ENCODE measurements around the gene AOC1. TPM values are rescaled to one million over a fixed set of nuclear protein-coding genes. Genes with fewer than 3 reads are reported as not detected.
A peak's percentile ranks its signal among the peaks of the same experiment; 100 is the strongest.

The AOC1 gene, protein sequence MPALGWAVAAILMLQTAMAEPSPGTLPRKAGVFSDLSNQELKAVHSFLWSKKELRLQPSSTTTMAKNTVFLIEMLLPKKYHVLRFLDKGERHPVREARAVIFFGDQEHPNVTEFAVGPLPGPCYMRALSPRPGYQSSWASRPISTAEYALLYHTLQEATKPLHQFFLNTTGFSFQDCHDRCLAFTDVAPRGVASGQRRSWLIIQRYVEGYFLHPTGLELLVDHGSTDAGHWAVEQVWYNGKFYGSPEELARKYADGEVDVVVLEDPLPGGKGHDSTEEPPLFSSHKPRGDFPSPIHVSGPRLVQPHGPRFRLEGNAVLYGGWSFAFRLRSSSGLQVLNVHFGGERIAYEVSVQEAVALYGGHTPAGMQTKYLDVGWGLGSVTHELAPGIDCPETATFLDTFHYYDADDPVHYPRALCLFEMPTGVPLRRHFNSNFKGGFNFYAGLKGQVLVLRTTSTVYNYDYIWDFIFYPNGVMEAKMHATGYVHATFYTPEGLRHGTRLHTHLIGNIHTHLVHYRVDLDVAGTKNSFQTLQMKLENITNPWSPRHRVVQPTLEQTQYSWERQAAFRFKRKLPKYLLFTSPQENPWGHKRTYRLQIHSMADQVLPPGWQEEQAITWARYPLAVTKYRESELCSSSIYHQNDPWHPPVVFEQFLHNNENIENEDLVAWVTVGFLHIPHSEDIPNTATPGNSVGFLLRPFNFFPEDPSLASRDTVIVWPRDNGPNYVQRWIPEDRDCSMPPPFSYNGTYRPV
- total RNA-seq, result not detected
- polyA plus RNA-seq, result not detected

DNA sequence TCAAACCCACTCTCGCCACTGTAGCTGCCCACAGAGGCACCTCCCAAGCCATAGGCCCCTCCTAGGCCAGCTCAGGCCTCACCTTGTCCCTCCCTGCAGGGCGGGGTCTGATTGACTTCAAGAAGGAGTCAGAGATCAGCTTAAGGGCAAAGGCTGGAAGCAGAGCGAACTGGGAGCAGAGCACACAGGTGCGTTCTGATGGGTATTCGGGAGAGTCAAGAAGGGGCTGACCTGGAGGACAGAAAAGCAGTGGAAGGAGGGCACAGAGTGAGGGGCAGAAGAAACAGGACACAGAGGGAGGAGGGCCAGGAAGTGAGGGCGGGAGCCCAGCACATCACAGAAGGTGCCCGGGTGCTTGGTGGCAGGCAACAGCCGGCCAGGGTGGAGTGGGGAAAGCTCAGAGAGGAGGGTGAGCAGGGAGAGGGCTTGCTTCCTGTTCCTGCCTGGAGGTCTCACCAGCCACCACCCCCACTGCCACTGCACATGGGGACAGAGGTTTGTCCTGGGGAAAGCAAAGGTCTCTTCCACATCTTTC lies at the start of gene AOC1:
Gene AOC1 (plus strand): TSS at position 147 of the 535 bp plus-strand sequence. CDS start 3,954 bp downstream, outside the sequence.
- H3K9me3 Mint-ChIP-seq, result no peaks in the 10 kb centered on the region
- H3K27ac Mint-ChIP-seq, result no peak within 1 kb of the TSS
- Histone ChIP-seq H3K4me3 (ENCODE audit: low read depth, low read length) (no peak within 1 kb of the TSS), H3K36me3 (ENCODE audit: control insufficient read depth, insufficient read depth, low read length) (no peaks in the 10 kb centered on the region), H3K27me3 (ENCODE audit: control insufficient read depth, insufficient read depth, low read length) (peaks cover 12% of the 10 kb centered on the region), H3K4me1 (ENCODE audit: control insufficient read depth, insufficient read depth, low read length, poor library complexity, severe bottlenecking) (no peaks in the 10 kb centered on the region), H3K9me3 (ENCODE audit: control insufficient read depth in 2 of 2, low read length in 2 of 2) (no peaks in the 10 kb centered on the region), H3K27ac (ENCODE audit: insufficient read depth, low read length, poor library complexity, severe bottlenecking) (no peak within 1 kb of the TSS)
- peaks cover 36% of the 10 kb centered on the region for H3K27me3 Mint-ChIP-seq
- no peaks in the 10 kb centered on the region for H3K36me3 Mint-ChIP-seq
- no peak for DNase-seq
- peaks cover 0 to 1% (median 0%) of the 10 kb centered on the region in 4 donors for H3K4me1 Mint-ChIP-seq
- no peak for ATAC-seq (ENCODE audit: low read depth in 2 of 2)
- H3K4me3 Mint-ChIP-seq, result no peak within 1 kb of the TSS

DNA sequence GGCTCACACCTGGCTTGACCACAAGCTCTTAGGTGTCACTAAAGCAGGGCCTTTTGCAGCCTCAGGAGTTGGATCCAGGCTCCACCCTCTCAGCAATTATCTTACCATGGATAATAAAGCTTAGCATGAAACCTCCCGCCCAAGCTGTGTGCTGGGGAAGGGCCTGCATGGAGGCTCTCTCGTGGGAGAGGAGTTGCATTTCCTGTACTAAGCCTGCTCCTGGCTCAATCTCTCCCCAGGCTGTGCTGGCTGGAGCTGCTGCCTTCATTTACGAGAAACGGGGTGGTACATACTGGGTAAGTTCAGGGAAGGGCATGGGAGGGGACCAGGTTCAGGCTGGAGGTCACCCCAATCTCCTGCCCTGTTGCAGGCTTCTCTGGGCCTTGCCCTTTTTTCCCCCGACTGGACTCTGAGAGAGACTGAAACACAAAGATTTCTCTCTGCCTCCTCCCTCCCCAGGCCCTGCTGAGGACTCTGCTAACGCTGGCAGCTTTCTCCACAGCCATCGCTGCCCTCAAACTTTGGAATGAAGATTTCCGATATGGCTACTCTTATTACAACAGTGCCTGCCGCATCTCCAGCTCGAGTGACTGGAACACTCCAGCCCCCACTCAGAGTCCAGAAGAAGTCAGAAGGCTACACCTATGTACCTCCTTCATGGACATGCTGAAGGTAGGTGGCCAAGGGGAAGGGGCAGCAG lies 49.0 kb upstream of the AOC1 start:
- peaks cover 18% of the 10 kb centered on the region for H3K4me1 ChIP-seq (ENCODE audit: control insufficient read depth, insufficient read depth, low read length, poor library complexity, severe bottlenecking)
- H3K27ac Mint-ChIP-seq, result no peak overlapping the region
- H3K27me3 Mint-ChIP-seq, result peaks cover 73% of the 10 kb centered on the region
- no peaks in the 10 kb centered on the region for H3K36me3 Mint-ChIP-seq
- peaks cover 35% of the 10 kb centered on the region for H3K27me3 ChIP-seq (ENCODE audit: control insufficient read depth, insufficient read depth, low read length)
- ATAC-seq (ENCODE audit: low read depth in 2 of 2), result no peak
- peaks cover 0 to 15% (median 3%) of the 10 kb centered on the region in 4 donors for H3K4me1 Mint-ChIP-seq
- no peak for DNase-seq
- peak overlapping the region in 2 of 4 donors; percentile 35 to 46 for H3K4me3 Mint-ChIP-seq
- H3K9me3 Mint-ChIP-seq, result peaks cover 0 to 21% (median 5%) of the 10 kb centered on the region in 7 donors
- H3K9me3 ChIP-seq (ENCODE audit: control insufficient read depth in 2 of 2, low read length in 2 of 2), result peaks cover 11 to 21% of the 10 kb centered on the region in 2 experiments
- no peaks in the 10 kb centered on the region for H3K36me3 ChIP-seq (ENCODE audit: control insufficient read depth, insufficient read depth, low read length)
- H3K4me3 ChIP-seq (ENCODE audit: low read depth, low read length), result no peak overlapping the region
- no peak overlapping the region for H3K27ac ChIP-seq (ENCODE audit: insufficient read depth, low read length, poor library complexity, severe bottlenecking)

DNA sequence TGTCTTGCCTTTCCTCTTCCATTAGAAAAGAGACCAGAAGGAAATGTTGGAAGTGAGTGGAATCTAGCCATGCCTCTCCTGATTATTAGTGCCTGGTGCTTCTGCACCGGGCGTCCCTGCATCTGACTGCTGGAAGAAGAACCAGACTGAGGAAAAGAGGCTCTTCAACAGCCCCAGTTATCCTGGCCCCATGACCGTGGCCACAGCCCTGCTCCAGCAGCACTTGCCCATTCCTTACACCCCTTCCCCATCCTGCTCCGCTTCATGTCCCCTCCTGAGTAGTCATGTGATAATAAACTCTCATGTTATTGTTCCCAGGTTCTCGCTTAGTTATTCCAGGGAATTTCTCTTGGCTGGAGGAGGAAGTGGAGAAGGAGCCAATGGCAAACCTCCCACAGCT lies 47.5 kb upstream of the AOC1 start:
- no peak overlapping the region for H3K27ac ChIP-seq (ENCODE audit: insufficient read depth, low read length, poor library complexity, severe bottlenecking)
- peaks cover 17% of the 10 kb centered on the region for H3K4me1 ChIP-seq (ENCODE audit: control insufficient read depth, insufficient read depth, low read length, poor library complexity, severe bottlenecking)
- Mint-ChIP-seq H3K4me3 (no peak overlapping the region), H3K27me3 (peaks cover 70% of the 10 kb centered on the region), H3K4me1 (peaks cover 0 to 10% (median 3%) of the 10 kb centered on the region in 4 donors), H3K9me3 (peaks cover 0 to 21% (median 5%) of the 10 kb centered on the region in 7 donors), H3K36me3 (no peaks in the 10 kb centered on the region), H3K27ac (no peak overlapping the region)
- DNase-seq (no peak), ATAC-seq (ENCODE audit: low read depth in 2 of 2) (no peak)
- H3K27me3 ChIP-seq (ENCODE audit: control insufficient read depth, insufficient read depth, low read length), result peaks cover 28% of the 10 kb centered on the region
- H3K9me3 ChIP-seq (ENCODE audit: control insufficient read depth in 2 of 2, low read length in 2 of 2), result peaks cover 11 to 21% of the 10 kb centered on the region in 2 experiments
- no peak overlapping the region for H3K4me3 ChIP-seq (ENCODE audit: low read depth, low read length)
- no peaks in the 10 kb centered on the region for H3K36me3 ChIP-seq (ENCODE audit: control insufficient read depth, insufficient read depth, low read length)

DNA sequence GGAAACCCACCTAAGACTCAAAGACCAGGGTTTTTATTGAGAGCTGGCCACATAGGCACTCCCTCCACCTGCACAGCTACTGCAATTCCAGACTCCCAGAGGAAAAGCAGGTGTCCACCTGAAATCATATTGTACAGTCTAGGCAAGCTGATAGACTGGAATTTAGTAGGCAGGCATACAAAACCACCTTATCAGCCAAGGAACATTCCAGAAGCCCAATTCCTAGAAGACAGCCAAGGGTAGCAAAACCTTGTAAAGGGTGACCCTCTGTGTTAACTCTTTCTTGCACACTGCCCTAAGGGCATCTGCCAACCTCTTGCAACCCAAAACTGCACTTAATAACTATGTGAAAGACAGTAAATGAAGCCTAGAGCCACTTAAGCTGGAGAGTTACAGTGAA lies 46.5 kb upstream of the AOC1 start:
- Histone ChIP-seq H3K36me3 (ENCODE audit: control insufficient read depth, insufficient read depth, low read length) (no peaks in the 10 kb centered on the region), H3K9me3 (ENCODE audit: control insufficient read depth in 2 of 2, low read length in 2 of 2) (peaks cover 11 to 21% of the 10 kb centered on the region in 2 experiments), H3K27me3 (ENCODE audit: control insufficient read depth, insufficient read depth, low read length) (peaks cover 28% of the 10 kb centered on the region), H3K4me3 (ENCODE audit: low read depth, low read length) (no peak overlapping the region), H3K4me1 (ENCODE audit: control insufficient read depth, insufficient read depth, low read length, poor library complexity, severe bottlenecking) (peaks cover 7% of the 10 kb centered on the region), H3K27ac (ENCODE audit: insufficient read depth, low read length, poor library complexity, severe bottlenecking) (no peak overlapping the region)
- Mint-ChIP-seq H3K9me3 (peaks cover 0 to 21% (median 6%) of the 10 kb centered on the region in 7 donors), H3K27me3 (peaks cover 75% of the 10 kb centered on the region), H3K36me3 (no peaks in the 10 kb centered on the region), H3K27ac (no peak overlapping the region), H3K4me3 (no peak overlapping the region), H3K4me1 (peaks cover 2 to 8% (median 4%) of the 10 kb centered on the region in 4 donors)
- ATAC-seq (ENCODE audit: low read depth in 2 of 2) (no peak), DNase-seq (no peak)

DNA sequence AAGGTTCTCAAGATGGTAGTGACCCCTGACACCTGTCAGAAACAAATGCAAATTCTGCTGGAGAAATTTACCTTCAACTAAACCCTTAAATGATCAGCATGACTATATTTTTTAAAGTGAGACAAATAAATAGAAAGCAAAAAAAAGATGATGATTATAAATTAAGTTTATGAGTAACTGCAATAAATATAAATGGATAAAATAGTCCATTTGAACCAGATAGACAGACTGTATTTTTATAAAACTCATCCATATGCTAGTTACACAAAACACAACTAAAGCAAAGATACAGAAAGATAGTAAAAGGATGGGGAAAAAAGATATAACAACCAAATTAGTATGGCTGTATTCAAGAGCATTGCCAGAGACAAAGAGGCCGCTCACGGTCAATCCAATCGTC lies 45.9 kb upstream of the AOC1 start:
- Mint-ChIP-seq H3K27ac (no peak overlapping the region), H3K27me3 (peaks cover 74% of the 10 kb centered on the region), H3K9me3 (peaks cover 0 to 21% (median 6%) of the 10 kb centered on the region in 7 donors), H3K4me1 (peaks cover 0 to 5% (median 4%) of the 10 kb centered on the region in 4 donors), H3K36me3 (no peaks in the 10 kb centered on the region), H3K4me3 (no peak overlapping the region)
- Histone ChIP-seq H3K9me3 (ENCODE audit: control insufficient read depth in 2 of 2, low read length in 2 of 2) (peaks cover 11 to 21% of the 10 kb centered on the region in 2 experiments), H3K27ac (ENCODE audit: insufficient read depth, low read length, poor library complexity, severe bottlenecking) (no peak overlapping the region), H3K4me3 (ENCODE audit: low read depth, low read length) (no peak overlapping the region), H3K27me3 (ENCODE audit: control insufficient read depth, insufficient read depth, low read length) (peaks cover 28% of the 10 kb centered on the region), H3K4me1 (ENCODE audit: control insufficient read depth, insufficient read depth, low read length, poor library complexity, severe bottlenecking) (peaks cover 1% of the 10 kb centered on the region), H3K36me3 (ENCODE audit: control insufficient read depth, insufficient read depth, low read length) (no peaks in the 10 kb centered on the region)
- DNase-seq (no peak), ATAC-seq (ENCODE audit: low read depth in 2 of 2) (no peak)

DNA sequence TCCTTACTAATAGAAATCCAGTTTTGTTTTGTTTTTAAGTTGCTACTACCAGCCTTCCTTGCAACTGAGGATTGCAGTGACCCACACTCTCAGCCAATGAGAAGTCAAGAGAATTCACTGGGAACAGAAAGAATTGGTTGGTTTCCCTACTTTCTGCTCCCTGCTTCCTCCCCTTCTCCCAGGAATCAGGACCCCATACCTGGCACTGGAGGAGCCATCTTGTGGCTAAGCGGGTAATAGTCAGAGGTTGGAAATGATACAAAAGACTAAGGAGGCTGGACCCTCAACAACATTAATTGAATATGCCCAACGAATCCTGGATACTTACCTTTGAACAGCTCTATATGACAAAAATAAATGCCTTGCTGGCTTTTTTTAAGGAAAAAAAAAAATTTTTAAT lies 45.5 kb upstream of the AOC1 start:
- H3K4me1 Mint-ChIP-seq, result peaks cover 0 to 5% (median 3%) of the 10 kb centered on the region in 4 donors
- Histone ChIP-seq H3K9me3 (ENCODE audit: control insufficient read depth in 2 of 2, low read length in 2 of 2) (peaks cover 11 to 21% of the 10 kb centered on the region in 2 experiments), H3K36me3 (ENCODE audit: control insufficient read depth, insufficient read depth, low read length) (no peaks in the 10 kb centered on the region), H3K4me3 (ENCODE audit: low read depth, low read length) (no peak overlapping the region), H3K4me1 (ENCODE audit: control insufficient read depth, insufficient read depth, low read length, poor library complexity, severe bottlenecking) (no peaks in the 10 kb centered on the region), H3K27me3 (ENCODE audit: control insufficient read depth, insufficient read depth, low read length) (peaks cover 26% of the 10 kb centered on the region), H3K27ac (ENCODE audit: insufficient read depth, low read length, poor library complexity, severe bottlenecking) (no peak overlapping the region)
- H3K27me3 Mint-ChIP-seq, result peaks cover 75% of the 10 kb centered on the region
- H3K9me3 Mint-ChIP-seq, result peaks cover 0 to 21% (median 6%) of the 10 kb centered on the region in 7 donors
- ATAC-seq (ENCODE audit: low read depth in 2 of 2) (no peak), DNase-seq (no peak)
- no peak overlapping the region for H3K27ac Mint-ChIP-seq
- no peak overlapping the region for H3K4me3 Mint-ChIP-seq
- no peaks in the 10 kb centered on the region for H3K36me3 Mint-ChIP-seq
